ENCODE results near the gene TNS1. TPM values are rescaled to one million over a fixed set of nuclear protein-coding genes. Genes with fewer than 3 reads are reported as not detected.

The TNS1 gene
- total and polyA plus RNA-seq, 2 donors from 2014 or later, result 44.8 to 471 TPM

DNA sequence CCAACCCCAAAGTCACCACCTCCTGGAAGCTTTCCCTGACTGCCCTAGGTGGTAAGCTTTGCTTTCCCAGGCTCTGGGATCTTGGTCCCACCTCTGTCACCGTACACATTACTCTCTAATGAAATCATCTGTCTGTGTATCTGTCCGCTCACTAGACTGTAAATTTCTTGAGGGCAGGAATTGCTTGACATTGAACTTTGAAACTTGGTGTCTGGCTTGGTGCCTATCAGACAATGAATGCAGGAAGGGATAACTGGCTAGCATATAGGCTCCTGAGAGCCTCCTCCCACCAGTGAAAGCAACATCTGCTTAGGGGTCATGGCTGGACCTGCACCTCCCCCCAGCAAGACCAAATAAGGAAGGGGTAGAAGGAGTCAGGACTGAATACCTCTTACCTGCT lies 155.7 kb downstream of the TNS1 start:
- Histone ChIP-seq H3K27me3 (ENCODE audit: control insufficient read depth, insufficient read depth, low read length) (no peaks in the 10 kb centered on the region), H3K27ac (ENCODE audit: low read depth in 2 of 2, low read length in 2 of 2) (no peak overlapping the region), H3K9ac (ENCODE audit: low read length in 3 of 3) (no peak overlapping the region), H3K4me1 (ENCODE audit: control insufficient read depth in 2 of 3, insufficient read depth in 2 of 3, low read depth in 1 of 3, low read length in 3 of 3) (peaks cover 0 to 37% (median 34%) of the 10 kb centered on the region in 3 donors), H3K36me3 (ENCODE audit: control insufficient read depth in 2 of 3, insufficient read depth in 3 of 3, low read length in 3 of 3) (peaks cover 2 to 73% (median 48%) of the 10 kb centered on the region in 3 donors), H3K4me3 (ENCODE audit: low read length in 3 of 3) (no peak overlapping the region), H3K9me3 (ENCODE audit: control insufficient read depth in 2 of 3, insufficient read depth in 1 of 3, low read length in 3 of 3) (no peaks in the 10 kb centered on the region)
- FAIRE-seq (no peak), DNase-seq (no peak)
- TF ChIP-seq, protein P1, sequence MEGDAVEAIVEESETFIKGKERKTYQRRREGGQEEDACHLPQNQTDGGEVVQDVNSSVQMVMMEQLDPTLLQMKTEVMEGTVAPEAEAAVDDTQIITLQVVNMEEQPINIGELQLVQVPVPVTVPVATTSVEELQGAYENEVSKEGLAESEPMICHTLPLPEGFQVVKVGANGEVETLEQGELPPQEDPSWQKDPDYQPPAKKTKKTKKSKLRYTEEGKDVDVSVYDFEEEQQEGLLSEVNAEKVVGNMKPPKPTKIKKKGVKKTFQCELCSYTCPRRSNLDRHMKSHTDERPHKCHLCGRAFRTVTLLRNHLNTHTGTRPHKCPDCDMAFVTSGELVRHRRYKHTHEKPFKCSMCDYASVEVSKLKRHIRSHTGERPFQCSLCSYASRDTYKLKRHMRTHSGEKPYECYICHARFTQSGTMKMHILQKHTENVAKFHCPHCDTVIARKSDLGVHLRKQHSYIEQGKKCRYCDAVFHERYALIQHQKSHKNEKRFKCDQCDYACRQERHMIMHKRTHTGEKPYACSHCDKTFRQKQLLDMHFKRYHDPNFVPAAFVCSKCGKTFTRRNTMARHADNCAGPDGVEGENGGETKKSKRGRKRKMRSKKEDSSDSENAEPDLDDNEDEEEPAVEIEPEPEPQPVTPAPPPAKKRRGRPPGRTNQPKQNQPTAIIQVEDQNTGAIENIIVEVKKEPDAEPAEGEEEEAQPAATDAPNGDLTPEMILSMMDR (IDR thresholded peaks at IDR 0.05; ENCODE audit: borderline replicate concordance, extremely low read depth, insufficient read depth), result no peak
- intact Hi-C loops (cut with DNase I), result no loop called here

DNA sequence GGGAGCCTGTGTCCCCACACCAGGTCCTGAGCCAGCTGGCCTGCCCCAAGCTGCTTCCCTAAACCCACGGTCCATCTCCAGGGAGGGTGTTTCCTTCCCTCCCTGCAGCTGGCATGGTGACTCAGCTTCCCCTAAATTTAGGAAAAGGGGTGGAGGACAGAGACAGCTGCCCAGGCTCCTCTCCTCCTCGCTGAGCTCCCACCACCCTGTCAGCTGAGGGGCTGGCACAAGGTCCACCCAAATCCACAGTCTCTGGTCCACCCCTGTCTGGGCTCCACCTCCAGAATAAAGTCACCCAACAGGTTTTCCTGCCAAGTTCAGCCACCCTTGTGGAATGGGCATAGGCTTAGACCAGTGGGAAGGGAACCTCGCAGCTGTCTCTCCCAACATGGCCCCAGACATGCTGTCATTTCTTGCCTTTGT lies 156.5 kb downstream of the TNS1 start:
- DNase-seq, result peak in 1 of 5 donors; percentile 46
- TF ChIP-seq, protein P1 (IDR thresholded peaks at IDR 0.05; ENCODE audit: borderline replicate concordance, extremely low read depth, insufficient read depth), result no peak
- peaks cover 0 to 41% (median 38%) of the 10 kb centered on the region in 3 donors for H3K4me1 ChIP-seq (ENCODE audit: control insufficient read depth in 2 of 3, insufficient read depth in 2 of 3, low read depth in 1 of 3, low read length in 3 of 3)
- FAIRE-seq, result no peak
- H3K9me3 ChIP-seq (ENCODE audit: control insufficient read depth in 2 of 3, insufficient read depth in 1 of 3, low read length in 3 of 3), result no peaks in the 10 kb centered on the region
- peaks cover 2 to 79% (median 52%) of the 10 kb centered on the region in 3 donors for H3K36me3 ChIP-seq (ENCODE audit: control insufficient read depth in 2 of 3, insufficient read depth in 3 of 3, low read length in 3 of 3)
- intact Hi-C loops (cut with DNase I), result no loop called here
- H3K27ac ChIP-seq (ENCODE audit: low read depth in 2 of 2, low read length in 2 of 2), result no peak overlapping the region
- H3K4me3 ChIP-seq (ENCODE audit: low read length in 3 of 3), result no peak overlapping the region
- no peaks in the 10 kb centered on the region for H3K27me3 ChIP-seq (ENCODE audit: control insufficient read depth, insufficient read depth, low read length)
- no peak overlapping the region for H3K9ac ChIP-seq (ENCODE audit: low read length in 3 of 3)

DNA sequence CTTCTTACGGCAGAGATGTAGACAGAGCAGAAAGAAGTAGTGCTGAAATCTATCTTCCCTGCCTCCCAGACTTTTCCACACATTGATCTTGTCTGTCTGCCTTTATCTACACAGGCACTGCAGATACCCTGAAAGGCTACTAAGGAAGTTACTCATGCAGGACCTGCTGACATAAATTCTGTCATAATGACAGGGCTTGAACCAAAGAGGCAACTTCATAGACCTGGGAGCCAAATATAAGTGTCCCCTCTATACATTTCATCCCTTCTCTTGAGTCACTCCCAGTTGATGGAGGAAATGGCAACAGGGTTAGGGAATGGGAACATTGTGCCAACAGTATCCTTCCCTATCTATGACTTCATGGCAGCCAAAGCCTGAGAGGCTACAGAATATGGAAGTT lies 157.5 kb downstream of the TNS1 start:
- no peak overlapping the region for H3K9ac ChIP-seq (ENCODE audit: low read length in 3 of 3)
- no peak overlapping the region for H3K4me3 ChIP-seq (ENCODE audit: low read length in 3 of 3)
- TF ChIP-seq, protein P1 (IDR thresholded peaks at IDR 0.05; ENCODE audit: borderline replicate concordance, extremely low read depth, insufficient read depth), result no peak
- peaks cover 2 to 88% (median 49%) of the 10 kb centered on the region in 3 donors for H3K36me3 ChIP-seq (ENCODE audit: control insufficient read depth in 2 of 3, insufficient read depth in 3 of 3, low read length in 3 of 3)
- FAIRE-seq, result no peak
- H3K9me3 ChIP-seq (ENCODE audit: control insufficient read depth in 2 of 3, insufficient read depth in 1 of 3, low read length in 3 of 3), result no peaks in the 10 kb centered on the region
- no peak overlapping the region for H3K27ac ChIP-seq (ENCODE audit: low read depth in 2 of 2, low read length in 2 of 2)
- peaks cover 0 to 35% (median 34%) of the 10 kb centered on the region in 3 donors for H3K4me1 ChIP-seq (ENCODE audit: control insufficient read depth in 2 of 3, insufficient read depth in 2 of 3, low read depth in 1 of 3, low read length in 3 of 3)
- DNase-seq, result no peak
- intact Hi-C loops (cut with DNase I), result no loop called here
- no peaks in the 10 kb centered on the region for H3K27me3 ChIP-seq (ENCODE audit: control insufficient read depth, insufficient read depth, low read length)

DNA sequence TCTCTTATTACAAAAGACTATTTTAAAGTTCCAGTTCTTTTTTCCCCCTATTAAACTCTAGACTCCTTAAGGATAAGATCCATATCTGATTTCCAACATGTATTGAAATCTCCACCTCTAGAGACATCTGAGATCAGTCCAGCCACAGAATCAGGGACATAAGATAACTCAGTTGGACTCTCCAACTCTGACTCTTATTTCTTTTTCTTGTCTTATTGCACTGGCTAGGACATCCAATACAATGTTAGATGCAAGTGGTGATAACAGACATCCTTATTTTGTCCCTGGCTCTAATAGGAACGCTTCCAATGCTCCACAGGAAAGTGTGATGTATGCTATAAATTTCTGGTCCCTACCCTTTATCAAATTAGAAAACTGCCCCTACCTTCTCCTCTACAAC lies 158.1 kb downstream of the TNS1 start:
- H3K4me1 ChIP-seq (ENCODE audit: control insufficient read depth in 2 of 3, insufficient read depth in 2 of 3, low read depth in 1 of 3, low read length in 3 of 3), result peaks cover 0 to 40% (median 28%) of the 10 kb centered on the region in 3 donors

More for the DNA sequence above, 158.1 kb downstream of the TNS1 start:
- no peaks in the 10 kb centered on the region for H3K9me3 ChIP-seq (ENCODE audit: control insufficient read depth in 2 of 3, insufficient read depth in 1 of 3, low read length in 3 of 3)
- H3K4me3 ChIP-seq (ENCODE audit: low read length in 3 of 3), result no peak overlapping the region
- H3K36me3 ChIP-seq (ENCODE audit: control insufficient read depth in 2 of 3, insufficient read depth in 3 of 3, low read length in 3 of 3), result peaks cover 2 to 94% (median 49%) of the 10 kb centered on the region in 3 donors
- intact Hi-C loops (cut with DNase I), result no loop called here
- no peak for FAIRE-seq
- H3K9ac ChIP-seq (ENCODE audit: low read length in 3 of 3), result no peak overlapping the region
- DNase-seq, result no peak
- H3K27me3 ChIP-seq (ENCODE audit: control insufficient read depth, insufficient read depth, low read length), result no peaks in the 10 kb centered on the region
- TF ChIP-seq, protein P1 (IDR thresholded peaks at IDR 0.05; ENCODE audit: borderline replicate concordance, extremely low read depth, insufficient read depth), result no peak
- no peak overlapping the region for H3K27ac ChIP-seq (ENCODE audit: low read depth in 2 of 2, low read length in 2 of 2)
